GM12878 (cell line): ENCODE results near the gene FZD2. TPM values are rescaled to one million over a fixed set of nuclear protein-coding genes. Genes with fewer than 3 reads are reported as not detected.

ENCODE experiments used
- ATAC-seq: fragments of 200-7000 bp; cut with Tn5 transposase; 3 replicates; pipeline ENCODE4 v1.9.1; 2020; ENCODE audit warnings: mild to moderate bottlenecking, moderate library complexity
- BruUV-seq: library from RNA; stranded (reverse); fragments of 400-500 nt; replicated peaks from 2 replicates; lab custom pipeline; 2021; lab: Mats Ljungman, UMichigan
- CTCF ChIA-PET: fragments of 300-600 bp; sonication (Branson Sonifier 250); formaldehyde crosslinking; extraction: SDS; loops from one replicate; lab custom pipeline; 2021; ENCODE audit warnings: inconsistent platforms; lab: Yijun Ruan, JAX
- POLR2A ChIA-PET: fragments of 350-600 bp; formaldehyde crosslinking; extraction: SDS; loops from one replicate; lab custom pipeline; 2021; ENCODE audit warnings: inconsistent platforms; lab: Charles Lee
- RAD21 ChIA-PET: fragments of 300-600 bp; sonication (Branson Sonifier 250); formaldehyde crosslinking; loops from one replicate; lab custom pipeline; 2023; ENCODE audit warnings: antibody characterized with exemption; ENCODE audit not compliant: unreplicated experiment; lab: Charles Lee
- SMC1A ChIA-PET: fragments of 300-600 bp; sonication (Branson Sonifier 250); formaldehyde crosslinking; loops from one replicate; lab custom pipeline; 2023; ENCODE audit not compliant: unreplicated experiment, uncharacterized antibody; lab: Charles Lee
- DNase-seq: peaks from one replicate; pipeline ENCODE4 v3.0.0-alpha.2; 2011; ENCODE audit warnings: low read depth, low spot score
- FAIRE-seq: peaks from 3 replicates; lab custom pipeline; 2011; peaks lifted over from hg19 to GRCh38; lab: Jason Lieb, UNC
- H2AFZ ChIP-seq: 2 replicates; pipeline ENCODE4 v1.6.0; 2011; ENCODE audit warnings: low read depth, low read length, control low read depth; ENCODE audit not compliant: control insufficient read depth
- H3K27ac ChIP-seq: 2 replicates; pipeline ENCODE4 v1.5.1; 2011; ENCODE audit warnings: control low read depth; ENCODE audit not compliant: control insufficient read depth, insufficient read depth
- H3K27me3 ChIP-seq, 2 experiments: replicated peaks in 1 of 2; 2 replicates each; pipeline versions ENCODE4 v1.6.0 to v1.6.1; 2011; ENCODE audit warnings: low read length in 1 of 2; ENCODE audit not compliant: control insufficient read depth in 2 of 2, insufficient read depth in 2 of 2
- H3K36me3 ChIP-seq, 2 experiments: 2 replicates each; pipeline ENCODE4 v1.5.1; 2011; ENCODE audit warnings: low read length in 1 of 2; ENCODE audit not compliant: control insufficient read depth in 2 of 2, insufficient read depth in 2 of 2
- H3K4me1 ChIP-seq: 2 replicates; pipeline ENCODE4 v1.6.1; 2011; ENCODE audit warnings: mild to moderate bottlenecking, low read length, moderate library complexity, mixed read lengths; ENCODE audit not compliant: control insufficient read depth, insufficient read depth
- H3K4me2 ChIP-seq: 2 replicates; pipeline ENCODE4 v1.6.0; 2011; ENCODE audit warnings: control low read depth; ENCODE audit not compliant: control insufficient read depth, insufficient read depth
- H3K4me3 ChIP-seq: fragments of 200-600 bp; sonication (generic); 2 replicates; pipeline ENCODE4 v1.5.1; 2016
- H3K79me2 ChIP-seq: 2 replicates; pipeline ENCODE4 v1.6.0; 2011; ENCODE audit warnings: low read length; ENCODE audit not compliant: control insufficient read depth, insufficient read depth
- H3K9ac ChIP-seq: 2 replicates; pipeline ENCODE4 v1.8.0; 2011; ENCODE audit warnings: low read length, control low read depth, mixed read lengths; ENCODE audit not compliant: control insufficient read depth, insufficient read depth
- H3K9me3 ChIP-seq: replicated peaks from 3 replicates; pipeline ENCODE4 v1.5.1; 2011; ENCODE audit warnings: mild to moderate bottlenecking, low read length; ENCODE audit not compliant: control insufficient read depth, insufficient read depth
- H4K20me1 ChIP-seq: 2 replicates; pipeline ENCODE4 v1.6.0; 2011; ENCODE audit not compliant: control insufficient read depth, insufficient read depth
- CBFB ChIP-seq: IDR thresholded peaks from 2 replicates; pipeline ENCODE4 v1.6.1; 2016; ENCODE audit warnings: antibody characterized with exemption, low read depth
- CBX3 ChIP-seq: fragments of 200-600 bp; sonication (generic); IDR thresholded peaks from 2 replicates; pipeline ENCODE4 v1.6.1; 2016; ENCODE audit warnings: low read depth, borderline replicate concordance
- GABPA ChIP-seq: IDR thresholded peaks from 2 replicates; pipeline ENCODE4 v1.6.1; 2014; ENCODE audit warnings: antibody characterized with exemption, low read depth, mild to moderate bottlenecking, inconsistent platforms
- HCFC1 ChIP-seq: fragments of 150-350 bp; IDR thresholded peaks from 2 replicates; pipeline ENCODE4 v1.6.1; 2014; ENCODE audit warnings: low read length
- IKZF2 ChIP-seq, 2 experiments: fragments of 450-650 bp; IDR thresholded peaks; 2 replicates each; pipeline ENCODE4 v1.6.1; 2017; ENCODE audit warnings: mild to moderate bottlenecking in 2 of 2, moderate library complexity in 2 of 2
- IRF4 ChIP-seq: IDR thresholded peaks from 2 replicates; pipeline ENCODE4 v1.6.1; 2011; ENCODE audit warnings: low read depth, low read length
- JUND ChIP-seq: IDR thresholded peaks from 2 replicates; pipeline ENCODE4 v1.6.1; 2012; ENCODE audit warnings: low read depth, mild to moderate bottlenecking, low read length, improper control_type of control experiment, moderate library complexity
- MEF2B ChIP-seq: fragments of 450-650 bp; IDR thresholded peaks from 2 replicates; pipeline ENCODE4 v1.6.1; 2018; ENCODE audit warnings: mild to moderate bottlenecking, moderate library complexity; ENCODE audit not compliant: partially characterized antibody, poor library complexity, severe bottlenecking
- PML ChIP-seq: IDR thresholded peaks from 2 replicates; pipeline ENCODE4 v1.6.1; 2012; ENCODE audit warnings: low read length, inconsistent platforms
- POLR2AphosphoS2 ChIP-seq: IDR thresholded peaks from 2 replicates; pipeline ENCODE4 v1.6.1; 2011; ENCODE audit warnings: low read depth, mild to moderate bottlenecking, low read length, improper control_type of control experiment, moderate library complexity
- RELA ChIP-seq: fragments of 450-650 bp; IDR thresholded peaks from 2 replicates; pipeline ENCODE4 v1.8.0; 2014; ENCODE audit warnings: borderline replicate concordance; ENCODE audit not compliant: partially characterized antibody
- RFX5 ChIP-seq: IDR thresholded peaks from 2 replicates; pipeline ENCODE4 v1.6.1; 2011; ENCODE audit warnings: low read depth, low read length, improper control_type of control experiment
- SMARCA5 ChIP-seq: fragments of 450-650 bp; IDR thresholded peaks from 2 replicates; pipeline ENCODE4 v1.6.1; 2017; ENCODE audit warnings: mild to moderate bottlenecking
- SP1 ChIP-seq: IDR thresholded peaks from one replicate; pipeline ENCODE4 v1.6.1; 2011; ENCODE audit warnings: low read depth, low read length
- TCF3 ChIP-seq: IDR thresholded peaks from 2 replicates; pipeline ENCODE4 v1.6.1; 2012; ENCODE audit warnings: low read depth, mild to moderate bottlenecking, low read length, borderline replicate concordance; ENCODE audit not compliant: insufficient read depth
- ZNF24 ChIP-seq: fragments of 450-650 bp; IDR thresholded peaks from 2 replicates; pipeline ENCODE4 v1.6.1; 2017; ENCODE audit warnings: antibody characterized with exemption, mild to moderate bottlenecking
- ZNF622 ChIP-seq: fragments of 450-650 bp; IDR thresholded peaks from 2 replicates; pipeline ENCODE4 v1.6.1; 2017; ENCODE audit warnings: mild to moderate bottlenecking, inconsistent platforms
- ZZZ3 ChIP-seq: IDR thresholded peaks from 2 replicates; pipeline ENCODE4 v1.6.1; 2011; ENCODE audit warnings: low read depth; ENCODE audit not compliant: control insufficient read depth, insufficient read length
- WGBS: methylation state at CpG from one replicate; pipeline ENCODE4 v1.1.6; 2016; ENCODE audit warnings: low lambda C conversion rate; ENCODE audit not compliant: insufficient replicate concordance, insufficient coverage; ENCODE audit errors: missing lambda C conversion rate; 5-methylcytosine and 5-hydroxymethylcytosine counted together
- in situ Hi-C: fragments of 300-500 bp; cut with MboI; formaldehyde crosslinking; loops from 9 replicates; pipeline ENCODE4 v1.14.3; 2018; ENCODE audit warnings: mixed read lengths
- intact Hi-C: fragments of 100-400 bp; cut with micrococcal nuclease; formaldehyde crosslinking; loops from one replicate; pipeline ENCODE4 v1.14.2; 2022; ENCODE audit not compliant: unreplicated experiment
- polyA plus RNA-seq, 11 experiments: library from polyadenylated mRNA; depleted of rRNA in 4 of 11; unstranded in 6 of 11; stranded (reverse) in 5 of 11; fragments of >200 nt; fragmentation: Nextera tagmentation in 4 of 11; fragmentation: Illumina TruSeq in 1 of 11; extraction: Ambion mirVana in 4 of 11; extraction: Trizol in 1 of 11; gene quantifications; 1 replicate in 1 of 11; 2 replicates in 10 of 11; pipeline versions ENCODE4 v1.2.1 to v1.2.3, GENCODE V29; 2011 to 2016; ENCODE audit warnings: inconsistent platforms in 2 of 11, missing spikeins in 2 of 11, low read depth in 1 of 11
- total RNA-seq, 4 experiments: library from RNA; depleted of rRNA in 3 of 4; stranded (reverse); fragments of >200 nt in 3 of 4; fragmentation: Illumina TruSeq in 1 of 4; extraction: Trizol in 1 of 4; gene quantifications; 2 replicates each; pipeline versions ENCODE4 v1.2.1 to v1.2.3, GENCODE V29; 2013 to 2021
- TF ChIP-seq, protein P1 (sequence below): fragments of 150-350 bp; IDR thresholded peaks from 2 replicates; pipeline ENCODE4 v1.6.1; 2014; ENCODE audit warnings: mild to moderate bottlenecking, low read depth, low read length
- TF ChIP-seq, protein P2 (sequence below): IDR thresholded peaks from 2 replicates; pipeline ENCODE4 v1.6.1; 2012; ENCODE audit warnings: low read depth, low read length, improper control_type of control experiment

The FZD2 gene
- total and polyA plus RNA-seq, 10 of the 15 experiments (the other 5 are each of a cell fraction or from before 2014, with no cell fraction given) = 0.09 to 4.2 (median 0.63) TPM; not detected in 1

DNA sequence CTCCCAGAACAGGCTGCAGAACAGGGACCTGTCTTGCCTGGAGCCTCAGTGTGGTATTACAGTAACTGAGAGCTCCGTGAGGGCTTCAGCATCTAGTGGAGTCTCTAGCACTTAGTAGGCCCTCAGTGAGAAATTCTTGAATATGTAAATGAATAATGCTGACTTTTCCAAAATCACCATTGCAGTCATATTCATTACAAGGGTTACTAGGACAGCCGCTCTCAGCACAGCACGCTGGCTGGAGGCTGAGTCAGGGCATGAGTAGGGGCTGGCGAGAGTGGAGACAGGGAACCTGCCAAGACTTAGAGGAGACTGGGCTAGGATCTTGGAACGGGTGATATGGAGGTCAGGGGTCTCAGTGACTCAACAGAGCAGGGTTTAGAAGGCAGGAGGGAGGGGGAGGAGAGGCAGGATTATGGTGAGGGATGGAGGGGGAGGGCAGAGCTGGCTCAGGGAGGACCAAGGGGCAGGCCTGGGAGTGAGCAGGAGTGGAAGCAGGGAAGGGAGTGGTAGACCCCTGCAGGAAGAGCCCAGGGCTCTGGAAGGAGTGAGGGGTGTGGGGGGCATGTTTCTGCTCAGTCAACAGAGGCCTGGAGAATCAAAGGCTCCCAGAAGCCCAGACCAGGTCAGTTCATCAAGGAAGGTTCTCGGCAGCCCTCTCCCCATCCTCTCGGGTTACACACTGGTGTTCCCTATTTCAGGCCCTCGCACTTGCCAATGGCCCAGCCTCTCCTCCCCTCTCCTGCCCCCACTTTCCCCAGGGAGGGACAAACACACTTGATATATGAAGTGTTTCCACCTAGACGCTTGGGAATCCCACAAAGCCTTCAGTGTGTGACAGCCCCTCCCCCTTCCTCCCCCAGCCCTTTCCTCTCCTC, 42.3 kb downstream of the FZD2 start:
- 34% methylated on average over 9 of the region's 9 CpGs for WGBS
- no peak overlapping the region for H3K4me3 ChIP-seq
- H3K36me3 ChIP-seq = no peaks in the 10 kb centered on the region
- H3K79me2 ChIP-seq = no peaks in the 10 kb centered on the region
- ChIA-PET CTCF (no interaction called here), RAD21 (no interaction called here), POLR2A (no interaction called here), SMC1A (interaction anchor here (0.6 kb wide), 1 partner anchor 21 kb away, joined by 3 read pairs; no protein-coding TSS in a partner anchor)
- no peaks in the 10 kb centered on the region for H3K4me1 ChIP-seq
- no peak overlapping the region for H3K9ac ChIP-seq
- ATAC-seq = no peak
- no TSS peak for BruUV-seq
- no peak for DNase-seq
- H2AFZ ChIP-seq = no peak overlapping the region
- no peak for FAIRE-seq
- H3K27ac ChIP-seq = no peak overlapping the region
- no peaks in the 10 kb centered on the region for H3K27me3 ChIP-seq
- H3K9me3 ChIP-seq = no peaks in the 10 kb centered on the region
- intact Hi-C loops = no loop called here
- in situ Hi-C loops = no loop called here
- TF ChIP-seq ZZZ3 (no peak), IRF4 (no peak), PML (no peak), SP1 (no peak), RELA (no peak), POLR2AphosphoS2 (no peak), SMARCA5 (no peak), RFX5 (no peak), ZNF24 (no peak), ZNF622 (no peak), GABPA (no peak), CBFB (no peak), MEF2B (no peak), IKZF2 (IDR thresholded peaks at IDR 0.05) (no peak), HCFC1 (no peak), CBX3 (no peak), JUND (no peak), TCF3 (no peak)
- TF ChIP-seq, protein P1, sequence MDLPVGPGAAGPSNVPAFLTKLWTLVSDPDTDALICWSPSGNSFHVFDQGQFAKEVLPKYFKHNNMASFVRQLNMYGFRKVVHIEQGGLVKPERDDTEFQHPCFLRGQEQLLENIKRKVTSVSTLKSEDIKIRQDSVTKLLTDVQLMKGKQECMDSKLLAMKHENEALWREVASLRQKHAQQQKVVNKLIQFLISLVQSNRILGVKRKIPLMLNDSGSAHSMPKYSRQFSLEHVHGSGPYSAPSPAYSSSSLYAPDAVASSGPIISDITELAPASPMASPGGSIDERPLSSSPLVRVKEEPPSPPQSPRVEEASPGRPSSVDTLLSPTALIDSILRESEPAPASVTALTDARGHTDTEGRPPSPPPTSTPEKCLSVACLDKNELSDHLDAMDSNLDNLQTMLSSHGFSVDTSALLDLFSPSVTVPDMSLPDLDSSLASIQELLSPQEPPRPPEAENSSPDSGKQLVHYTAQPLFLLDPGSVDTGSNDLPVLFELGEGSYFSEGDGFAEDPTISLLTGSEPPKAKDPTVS = no peak
- TF ChIP-seq, protein P2, sequence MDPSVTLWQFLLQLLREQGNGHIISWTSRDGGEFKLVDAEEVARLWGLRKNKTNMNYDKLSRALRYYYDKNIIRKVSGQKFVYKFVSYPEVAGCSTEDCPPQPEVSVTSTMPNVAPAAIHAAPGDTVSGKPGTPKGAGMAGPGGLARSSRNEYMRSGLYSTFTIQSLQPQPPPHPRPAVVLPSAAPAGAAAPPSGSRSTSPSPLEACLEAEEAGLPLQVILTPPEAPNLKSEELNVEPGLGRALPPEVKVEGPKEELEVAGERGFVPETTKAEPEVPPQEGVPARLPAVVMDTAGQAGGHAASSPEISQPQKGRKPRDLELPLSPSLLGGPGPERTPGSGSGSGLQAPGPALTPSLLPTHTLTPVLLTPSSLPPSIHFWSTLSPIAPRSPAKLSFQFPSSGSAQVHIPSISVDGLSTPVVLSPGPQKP = no peak
- H3K4me2 ChIP-seq = no peak overlapping the region
- H4K20me1 ChIP-seq = no peaks in the 10 kb centered on the region
